ENCODE results near the gene STRN.
"Not testable (repeated sequence)": the region's sequence is repeated elsewhere in the genome, so short reads cannot be mapped to it uniquely, and the experiment has no call there.

Gene STRN

DNA sequence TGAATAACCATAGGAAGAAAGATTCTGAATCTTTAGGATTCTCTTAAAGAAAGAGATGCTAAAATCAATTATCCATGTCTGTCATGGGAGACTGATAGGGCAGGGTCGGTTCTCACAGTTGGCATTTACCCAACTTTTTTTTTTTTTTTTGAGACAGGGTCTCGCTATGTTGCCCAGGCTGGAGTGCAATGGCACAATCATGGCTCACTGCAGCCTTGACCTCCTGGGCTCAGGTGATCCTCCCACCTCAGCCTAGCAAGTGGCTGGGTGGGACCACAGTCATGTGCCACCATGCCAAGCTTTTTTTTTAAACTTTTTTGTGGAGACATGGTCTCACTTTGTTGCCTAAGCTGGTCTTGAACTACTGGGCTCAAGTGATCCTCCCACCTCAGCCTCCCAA is 141.7 kb downstream of the STRN start:
- not testable (repeated sequence) for DNase-seq

DNA sequence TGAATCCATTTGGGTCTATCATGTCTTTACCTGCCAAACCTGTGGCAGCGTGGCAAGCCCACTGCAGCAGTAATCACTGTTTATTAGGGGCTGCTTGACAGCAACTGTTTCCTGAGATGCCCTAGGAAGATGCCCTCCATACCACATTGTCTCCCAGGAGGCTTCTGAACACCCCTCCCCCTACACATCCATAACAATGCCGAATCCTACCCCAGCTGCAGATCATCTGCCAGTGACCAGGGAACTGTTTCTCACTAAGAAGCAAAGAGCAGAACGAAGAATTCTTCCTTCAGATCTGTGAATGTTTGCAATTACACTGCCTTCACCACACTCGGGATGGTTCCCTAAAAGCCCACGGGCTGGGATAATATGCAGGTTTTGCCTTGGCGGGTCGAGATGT is 142.1 kb downstream of the STRN start:
- DNase-seq: no peak

DNA sequence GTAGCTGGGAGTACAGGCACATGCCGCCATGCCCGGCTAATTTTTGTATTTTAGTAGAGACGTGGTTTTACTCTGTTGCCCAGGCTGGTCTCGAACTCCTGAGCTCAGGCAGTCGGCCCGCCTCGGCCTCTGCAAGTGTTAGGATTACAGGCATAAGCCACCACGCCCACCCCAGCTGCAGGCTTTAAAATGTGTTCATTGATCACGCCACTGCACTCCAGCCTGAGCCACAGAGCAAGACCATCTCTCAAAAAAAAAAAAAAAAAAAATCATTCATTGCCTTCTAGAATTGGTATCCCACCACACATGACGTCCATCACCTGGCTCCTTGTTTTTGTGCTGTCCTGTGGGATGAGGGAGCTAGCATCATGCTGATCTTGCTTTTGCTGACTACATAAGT is 142.5 kb downstream of the STRN start:
- DNase-seq: no peak

DNA sequence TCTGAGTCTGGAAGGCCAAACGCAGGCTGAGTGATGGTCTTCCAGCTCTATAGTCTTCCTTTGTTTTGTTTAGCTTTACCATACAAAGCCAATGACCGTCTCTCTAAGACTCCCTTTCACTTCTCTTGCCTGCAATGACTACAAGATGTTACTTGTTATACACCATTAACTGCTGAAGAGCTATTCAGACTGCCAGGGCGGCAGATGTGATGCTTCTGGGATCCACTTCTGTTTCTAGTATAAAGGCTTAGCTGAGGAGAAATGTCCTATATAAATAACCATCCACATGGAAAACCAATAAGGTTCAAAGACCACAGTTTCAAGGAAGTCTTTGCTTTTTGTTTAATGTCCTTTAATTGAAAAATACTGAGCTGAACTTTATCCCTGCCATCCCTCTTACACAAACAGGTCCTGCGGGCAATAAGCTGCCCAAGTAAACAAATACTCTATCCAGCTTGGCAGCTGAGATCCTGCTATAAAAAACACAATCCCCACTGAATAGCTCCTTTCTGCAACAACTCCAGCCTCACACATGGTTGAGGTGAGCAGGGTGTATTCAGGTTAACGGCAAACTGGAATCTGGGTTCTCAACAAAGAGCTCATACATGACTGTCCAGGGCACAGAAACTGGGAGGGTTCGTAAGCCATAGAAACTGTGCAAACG is 145.3 kb downstream of the STRN start:
- no peak for DNase-seq

DNA sequence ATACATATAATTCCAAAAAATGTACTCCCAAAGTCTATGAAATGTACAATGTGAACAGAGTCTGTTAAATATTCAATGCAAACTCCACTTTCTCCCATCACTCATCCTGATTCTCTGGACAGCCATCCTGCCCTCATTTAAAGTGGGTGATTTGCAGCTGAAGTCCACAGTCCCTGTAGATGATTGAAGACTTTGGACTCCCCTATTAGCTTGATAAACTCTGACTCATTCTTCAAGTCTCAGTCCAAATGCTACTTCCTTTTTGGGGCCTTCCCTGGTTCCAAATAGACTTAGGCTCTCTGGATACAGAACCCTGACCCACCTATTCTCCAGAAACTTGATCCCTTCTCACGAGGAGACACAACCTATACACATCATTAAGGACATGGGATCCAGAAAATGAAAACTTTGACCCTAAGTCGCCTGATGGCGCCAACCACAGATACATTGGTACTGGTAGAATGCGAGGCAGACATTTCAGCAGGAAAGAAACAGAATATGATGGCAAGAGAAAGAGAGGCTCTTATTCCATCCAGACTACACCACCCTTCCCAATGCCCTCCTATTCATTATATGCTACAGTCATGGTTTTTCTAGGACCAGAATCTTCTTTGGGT is 147.1 kb downstream of the STRN start:
- DNase-seq: no peak

DNA sequence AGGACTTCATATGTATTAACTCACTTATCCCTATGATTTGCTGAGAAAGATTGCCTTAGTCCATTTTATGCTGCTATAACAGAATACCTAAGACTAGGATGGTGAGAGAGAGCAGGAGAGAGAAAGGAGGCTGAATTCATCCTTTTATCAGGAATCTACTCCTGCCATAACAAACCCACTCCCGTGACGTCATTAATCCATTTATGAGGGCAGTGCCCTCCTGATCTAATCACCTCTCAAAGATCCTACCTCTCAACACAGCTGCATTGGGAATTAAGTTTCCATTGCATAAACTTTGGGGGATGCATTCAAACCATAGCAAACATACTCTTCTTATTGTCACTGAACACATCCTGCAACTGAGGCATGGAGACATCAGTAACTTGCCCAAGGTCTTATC is 147.8 kb downstream of the STRN start:
- DNase-seq: no peak

DNA sequence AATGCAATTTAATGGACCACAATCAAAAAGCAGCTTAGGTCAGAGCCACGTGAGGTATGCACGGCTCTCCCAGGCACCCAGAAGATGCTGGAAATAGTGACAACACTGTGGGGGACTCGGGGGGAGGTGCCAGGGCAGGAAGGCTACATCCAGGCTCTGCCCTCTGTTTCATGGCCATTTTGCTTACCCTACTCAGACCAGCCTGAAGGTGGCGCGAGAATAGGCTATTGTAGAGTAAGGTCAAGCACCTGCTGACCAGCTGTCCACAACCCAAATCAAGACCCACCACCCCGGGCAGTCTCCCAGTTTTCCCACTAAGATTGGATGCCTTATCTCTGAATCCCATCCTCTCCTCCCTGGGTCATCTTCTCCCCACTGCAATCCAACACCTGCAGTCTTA is 154.1 kb downstream of the STRN start:
- DNase-seq: no peak

DNA sequence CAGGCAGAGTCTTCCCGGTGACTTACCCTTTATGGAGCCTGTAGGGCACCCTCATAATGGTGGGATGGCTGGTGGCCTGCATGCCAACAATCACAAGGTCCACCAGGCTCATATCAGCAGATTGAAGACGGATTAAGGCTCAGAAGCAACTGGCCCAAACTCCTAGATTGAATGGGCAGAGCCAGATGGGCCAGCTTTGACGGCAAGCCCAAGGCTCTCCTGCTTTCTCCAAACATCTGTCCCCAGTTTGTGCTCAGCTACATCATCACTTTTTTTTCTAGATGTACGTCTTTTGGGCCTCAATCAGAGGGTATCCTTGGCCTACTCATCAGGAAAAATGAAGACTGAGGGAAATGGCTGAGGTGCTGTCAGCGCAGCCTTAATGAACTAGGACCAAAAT is 155.3 kb downstream of the STRN start:
- no peak for DNase-seq

DNA sequence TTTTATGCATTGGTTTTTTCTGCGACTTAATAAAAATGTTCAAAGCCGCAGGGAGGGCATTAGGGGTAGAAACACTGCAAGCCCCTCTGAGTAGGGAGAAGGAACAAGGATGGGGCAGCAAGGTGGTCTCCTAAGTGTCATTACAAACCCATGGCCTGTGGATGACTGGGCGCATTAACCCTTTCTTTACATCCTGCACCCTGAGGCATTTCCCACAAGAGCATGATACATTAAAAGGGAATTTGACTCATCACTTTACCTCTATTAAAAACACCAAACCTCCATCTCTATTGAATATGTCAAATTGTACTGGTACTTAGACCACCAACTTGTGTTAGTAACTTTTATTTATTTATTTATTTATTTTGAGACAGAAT is 157.3 kb downstream of the STRN start:
- DNase-seq: no peak

DNA sequence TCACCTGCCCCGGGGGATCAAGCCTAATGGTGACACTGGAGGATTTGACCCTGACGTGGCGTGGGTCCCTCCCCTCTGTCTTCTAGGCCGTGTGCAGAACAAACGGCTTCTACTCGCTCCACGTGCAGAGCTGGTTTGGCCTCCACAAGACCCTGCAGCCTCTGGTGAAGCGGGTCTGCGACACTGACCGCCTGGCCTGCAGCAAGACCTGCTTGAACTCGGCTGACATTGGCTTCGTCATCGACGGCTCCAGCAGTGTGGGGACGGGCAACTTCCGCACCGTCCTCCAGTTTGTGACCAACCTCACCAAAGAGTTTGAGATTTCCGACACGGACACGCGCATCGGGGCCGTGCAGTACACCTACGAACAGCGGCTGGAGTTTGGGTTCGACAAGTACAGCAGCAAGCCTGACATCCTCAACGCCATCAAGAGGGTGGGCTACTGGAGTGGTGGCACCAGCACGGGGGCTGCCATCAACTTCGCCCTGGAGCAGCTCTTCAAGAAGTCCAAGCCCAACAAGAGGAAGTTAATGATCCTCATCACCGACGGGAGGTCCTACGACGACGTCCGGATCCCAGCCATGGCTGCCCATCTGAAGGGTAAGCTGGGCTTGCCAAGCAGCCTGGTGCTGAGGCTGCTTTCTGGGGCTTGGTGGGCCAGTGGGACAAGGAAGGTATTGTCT is 157.8 kb downstream of the STRN start:
- DNase-seq: no peak

DNA sequence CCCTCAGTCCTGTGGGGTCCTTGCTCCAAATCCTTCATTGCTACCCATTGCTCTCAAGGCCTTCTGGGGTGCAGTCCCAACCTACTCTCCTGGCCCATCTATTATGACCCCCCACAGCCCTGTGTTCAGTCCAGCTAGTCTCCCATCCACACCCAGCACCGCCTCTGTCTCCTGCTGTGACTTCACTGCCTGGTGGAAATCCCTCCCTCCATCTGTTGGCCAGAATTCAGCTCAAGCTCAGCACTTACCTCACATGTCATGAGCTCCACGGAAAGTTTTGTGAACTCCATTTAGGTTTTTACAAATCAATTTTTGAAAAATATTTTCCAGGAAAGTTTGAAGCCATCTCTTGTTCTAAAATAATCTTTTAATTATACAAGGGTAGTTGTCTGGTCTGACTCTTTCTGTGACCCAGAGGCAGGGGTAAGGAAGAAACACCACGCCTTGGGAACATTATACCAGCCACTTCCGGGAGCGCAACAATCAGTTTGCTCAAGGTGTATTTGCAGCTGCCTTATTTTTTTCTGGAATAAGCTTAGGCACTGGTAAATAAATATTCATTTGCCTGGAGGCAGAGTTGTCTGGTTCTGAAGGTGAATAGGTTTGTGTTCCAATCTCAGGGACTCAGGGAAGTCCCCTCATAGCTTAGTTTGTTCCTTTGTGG is 159.0 kb downstream of the STRN start:
- no peak for DNase-seq

DNA sequence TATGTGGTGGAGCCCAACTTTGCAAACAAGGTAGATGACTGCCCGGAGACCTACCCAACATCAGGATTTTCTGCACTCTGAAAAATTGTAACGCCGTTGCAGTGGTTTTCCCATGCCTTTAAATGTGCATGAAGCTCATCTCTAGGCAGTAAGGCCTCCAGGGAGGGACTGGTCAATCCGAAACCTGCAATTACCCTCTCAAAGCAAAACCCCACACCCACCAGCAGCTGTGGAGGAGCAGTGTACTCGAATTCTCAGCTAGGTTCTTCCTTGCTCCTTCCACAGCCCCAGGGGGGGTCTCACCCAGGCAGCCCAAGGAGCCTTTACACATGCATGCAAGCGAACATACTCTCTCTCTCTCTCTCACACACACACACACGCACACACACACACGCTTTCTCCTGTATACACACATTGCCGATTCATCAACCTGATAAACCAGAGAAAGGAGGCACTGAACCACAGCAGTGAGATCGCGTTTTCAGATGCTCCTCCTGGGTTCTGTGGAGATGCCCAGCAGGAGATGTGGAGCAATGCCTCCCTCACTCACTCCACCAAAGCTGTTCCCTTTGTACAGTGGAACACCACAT is 160.6 kb downstream of the STRN start:
- DNase-seq: no peak

DNA sequence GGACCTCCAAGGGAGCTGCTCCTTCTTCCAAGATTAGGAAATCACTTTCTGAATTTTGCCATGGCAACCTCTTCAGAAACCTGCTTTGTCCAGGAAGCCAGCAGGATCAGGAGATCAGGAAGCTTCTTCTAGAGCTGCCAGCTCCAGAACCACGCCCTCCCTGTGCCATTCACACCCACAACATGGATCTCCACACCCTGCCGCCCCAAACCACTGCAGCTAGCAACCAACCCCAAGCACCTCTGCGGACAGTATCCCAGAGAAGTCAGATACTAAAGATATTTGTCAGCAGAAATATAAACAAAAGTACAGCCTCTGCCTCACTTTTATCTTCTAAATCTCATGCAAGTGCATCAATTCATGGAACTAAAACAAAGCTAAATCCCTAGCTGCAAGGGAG is 163.4 kb downstream of the STRN start:
- no peak for DNase-seq

DNA sequence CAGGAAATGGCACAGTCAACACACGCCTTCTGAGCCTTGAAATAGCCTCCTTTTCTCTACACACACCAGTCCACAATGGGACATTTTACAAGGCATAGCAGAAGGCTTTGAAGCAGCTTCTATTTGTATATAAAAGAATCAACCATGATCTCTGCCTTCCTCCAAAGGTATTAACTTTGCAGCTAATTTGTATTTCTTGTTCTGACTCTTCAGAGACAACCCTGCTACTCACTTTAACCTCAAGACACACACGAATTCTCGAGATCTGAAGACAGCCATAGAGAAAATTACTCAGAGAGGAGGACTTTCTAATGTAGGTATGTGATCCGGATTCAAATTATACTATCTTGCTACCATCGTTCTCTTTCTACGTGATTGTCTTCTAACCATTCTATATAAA is 165.2 kb downstream of the STRN start:
- no peak for DNase-seq

DNA sequence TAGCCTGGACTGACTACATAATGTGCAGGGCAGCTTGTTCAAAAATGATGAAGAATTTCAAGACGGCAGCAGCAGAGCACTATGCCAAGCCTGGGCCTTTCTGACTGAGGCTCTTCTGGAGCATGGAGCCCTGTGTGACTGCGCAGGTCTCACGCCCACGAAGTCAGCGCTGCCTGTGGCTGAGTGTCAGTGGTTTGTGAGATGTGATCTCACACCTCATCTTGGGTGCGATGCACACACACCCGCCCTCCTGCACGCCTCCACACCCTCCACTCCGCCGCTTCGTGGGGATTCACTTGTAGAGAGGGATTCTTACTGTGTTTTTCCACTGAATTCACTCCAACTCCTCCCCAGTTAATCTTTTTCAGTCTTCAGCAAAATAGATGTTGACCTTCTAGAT is 166.0 kb downstream of the STRN start:
- DNase-seq: peak; percentile 54

DNA sequence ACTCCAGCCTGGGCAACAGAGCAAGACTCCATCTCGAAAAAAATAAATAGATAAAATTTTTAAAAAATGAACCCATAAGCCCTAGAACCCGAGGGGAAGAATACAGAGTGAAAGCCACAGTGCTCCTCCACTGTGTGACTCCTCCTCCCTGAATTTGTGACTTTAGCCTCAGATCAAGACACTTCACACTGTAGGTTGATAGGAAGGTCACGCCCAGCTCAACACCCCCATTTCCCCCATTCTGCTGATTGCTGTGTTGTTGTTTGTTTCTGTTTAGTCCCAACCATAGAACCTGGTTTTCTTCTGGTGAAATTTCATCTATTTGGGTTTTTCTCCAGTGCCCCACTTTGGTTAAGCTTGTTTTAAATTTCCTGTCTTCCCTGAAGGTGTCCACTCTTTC is 167.6 kb downstream of the STRN start:
- peak; percentile 42 for DNase-seq

DNA sequence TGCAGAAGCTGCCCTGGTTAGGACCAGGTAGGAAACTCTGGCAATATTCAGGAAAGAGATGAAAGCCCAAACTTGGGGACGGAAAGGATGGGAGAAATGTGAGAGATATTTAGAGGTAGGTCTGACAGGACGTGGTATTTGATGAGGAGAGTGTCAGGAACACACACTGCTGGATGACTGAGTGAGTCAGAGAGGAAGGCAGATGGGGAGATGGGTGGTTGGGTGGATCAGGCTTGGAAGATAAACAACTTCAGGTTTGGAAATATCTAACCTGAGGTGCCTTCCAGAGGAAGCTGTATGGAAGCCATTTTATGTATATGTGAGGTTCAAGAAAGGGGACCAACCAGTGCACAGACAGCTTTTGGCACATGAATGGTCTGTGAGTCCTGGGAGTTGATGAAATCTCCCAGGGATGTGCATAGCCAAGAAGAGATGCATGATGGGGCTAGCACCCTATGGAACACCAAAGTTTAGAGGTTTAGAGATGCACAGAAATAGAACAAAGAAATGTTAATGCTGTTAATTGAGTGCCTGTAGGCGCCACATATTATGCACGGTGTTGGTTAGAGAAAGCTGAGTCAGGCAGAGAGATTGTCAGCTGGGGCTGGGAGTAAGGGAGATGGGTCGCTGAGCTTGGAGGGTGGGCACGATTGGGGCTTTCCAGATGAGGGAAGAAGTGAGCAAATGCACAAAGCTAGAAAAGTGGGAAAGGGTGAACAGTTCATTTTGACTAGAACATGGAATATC is 168.8 kb downstream of the STRN start:
- DNase-seq: peak; percentile 9

All from CD4-positive, alpha-beta T cell treated with Interleukin-21 for 1 hour (primary cell).